Anterior cingulate cortex (tissue), 58 donors: ENCODE data around the gene MST1R.

ENCODE experiments used
- DNase-seq, 58 donors: peaks; one replicate each; lab custom pipeline; 2025; lab: John Stamatoyannopoulos, UW

The MST1R gene

GRCh38 chr3:49844464-49845183 is 59.0 kb downstream of the MST1R start:
- DNase-seq = no peak

DNA sequence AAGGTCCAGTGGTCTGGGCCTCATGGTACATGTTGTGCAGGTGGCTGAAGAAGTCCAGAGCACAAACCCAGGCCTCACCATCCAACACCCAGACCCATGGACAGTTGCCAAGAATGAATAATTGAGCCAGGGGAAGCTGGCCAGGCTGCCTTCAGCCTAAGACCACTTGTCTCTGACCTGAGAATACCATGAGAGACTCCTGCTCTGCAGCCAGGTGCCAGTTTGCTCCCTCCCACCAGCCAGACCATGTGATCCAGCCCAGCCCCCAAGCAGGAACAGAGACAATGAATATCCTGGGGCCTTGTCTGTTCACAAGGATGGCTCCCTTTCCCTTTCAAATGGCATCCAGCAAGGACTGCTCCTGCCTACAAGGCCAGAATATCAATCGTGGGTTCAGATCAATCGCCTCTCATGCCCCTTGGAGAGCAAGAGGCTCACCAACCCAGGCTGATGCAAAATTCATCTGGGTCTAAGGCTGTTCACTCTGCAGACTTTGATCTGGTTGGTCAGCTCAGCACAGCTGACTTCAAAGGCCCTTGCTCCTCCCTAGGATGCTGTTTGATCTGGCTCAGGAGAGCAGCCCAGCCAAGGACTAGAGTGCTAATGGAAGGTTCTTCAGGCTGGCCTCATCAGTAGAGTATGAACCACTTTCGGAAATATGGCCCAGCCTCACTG is 60.7 kb downstream of the MST1R start:
- DNase-seq = no peak

DNA sequence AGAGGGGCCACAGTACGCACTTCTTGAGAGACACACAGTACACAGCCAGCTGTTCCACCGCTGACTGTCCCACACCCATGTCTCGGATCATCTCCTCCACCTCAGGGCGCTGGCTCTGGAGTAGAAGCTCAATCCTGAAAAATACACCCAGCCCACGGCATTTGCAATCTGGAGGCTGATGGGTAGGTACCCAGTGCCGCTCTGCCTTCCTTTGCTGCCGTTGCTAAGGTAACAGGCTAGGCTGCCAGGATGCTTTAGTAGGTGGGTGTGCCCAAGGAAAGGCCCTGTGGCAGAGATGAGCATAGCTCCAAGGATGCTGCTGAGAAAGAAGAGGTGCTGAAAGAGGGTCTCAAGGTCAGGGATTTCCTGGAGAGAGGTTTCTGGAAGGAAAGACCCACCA is 61.9 kb downstream of the MST1R start:
- DNase-seq = peak in 42 of 58 donors; percentile 12 to 83 (median 44)

DNA sequence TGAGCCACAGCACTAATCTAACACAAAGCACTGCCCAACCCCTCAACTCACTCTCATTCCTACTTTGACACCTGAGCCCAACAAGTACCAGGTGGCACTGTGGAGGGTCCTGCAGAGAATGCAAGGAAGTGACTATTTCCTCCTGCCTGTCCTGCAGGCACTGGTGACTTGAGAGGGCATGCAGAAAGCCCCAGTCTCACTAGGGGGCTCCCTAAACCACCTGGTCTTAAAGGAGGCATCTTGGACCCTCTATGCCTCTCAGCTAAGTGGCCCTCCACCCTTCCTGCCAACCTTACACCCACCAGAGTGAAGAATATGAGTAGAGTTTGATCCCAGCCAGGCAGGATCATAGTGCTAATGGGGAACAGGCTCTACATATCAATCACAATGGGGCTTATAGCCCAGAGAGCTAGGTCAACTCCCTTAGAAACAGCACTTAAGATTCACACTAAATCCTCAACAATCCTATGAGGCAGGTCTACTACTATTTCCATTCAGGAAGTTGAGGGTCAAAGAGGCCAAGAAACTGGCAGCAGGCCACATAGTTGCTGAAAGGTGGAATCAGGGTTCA is 62.5 kb downstream of the MST1R start:
- DNase-seq = peak in 1 of 58 donors; percentile 27

- no peak for DNase-seq
These were observed 63.3 kb downstream of the MST1R start for GRCh38 chr3:49840388-49840787.

GRCh38 chr3:49839193-49839809 is 64.4 kb downstream of the MST1R start:
- peak in 56 of 58 donors; percentile 10 to 86 (median 57) for DNase-seq
